ENCODE data around the gene DCLK1.
"Not testable (repeated sequence)": the region's sequence is repeated elsewhere in the genome, so short reads cannot be mapped to it uniquely, and the experiment has no call there.

Gene DCLK1

GRCh38 chr13:36130552-36131221, 495 bp downstream of the DCLK1 start:
- no peak for DNase-seq

- no peak for DNase-seq
Measured at GRCh38 chr13:36130193-36130551, 1.0 kb downstream of the DCLK1 start.

GRCh38 chr13:36129539-36129938, 1.6 kb downstream of the DCLK1 start:
- no peak for DNase-seq

- no peak for DNase-seq
Measured at GRCh38 chr13:36126491-36126890, 4.7 kb downstream of the DCLK1 start.

- DNase-seq = no peak
Measured at GRCh38 chr13:36125841-36126240, 5.3 kb downstream of the DCLK1 start.

DNA sequence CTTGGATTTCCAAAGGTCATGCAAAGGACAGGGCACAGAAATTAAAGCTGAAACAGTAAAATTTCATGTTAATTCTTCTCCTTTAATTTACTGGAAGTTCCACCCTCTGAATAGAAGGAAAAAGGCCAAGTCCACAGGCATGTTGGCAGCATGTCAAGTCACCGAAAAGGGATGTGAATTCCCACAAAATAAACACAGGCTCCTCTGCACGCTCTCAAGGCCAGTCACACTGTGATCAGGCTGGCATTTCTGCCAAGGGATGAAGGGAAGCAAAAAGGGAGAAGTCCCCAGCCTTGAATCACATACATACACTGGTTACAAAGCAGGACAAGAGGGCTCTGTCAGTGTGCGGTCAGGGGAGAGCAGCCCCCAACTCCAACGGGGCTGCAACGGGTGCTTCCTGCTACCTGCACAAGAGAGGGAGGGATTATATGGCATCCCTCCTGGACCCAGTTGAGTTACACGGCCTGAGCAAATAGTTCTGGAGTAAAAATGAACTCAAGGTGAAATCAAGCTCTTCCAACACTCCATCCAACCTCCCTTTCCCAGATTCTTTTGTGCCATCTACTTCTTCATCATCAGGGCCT, 6.9 kb downstream of the DCLK1 start:
- no peak for DNase-seq

DNA sequence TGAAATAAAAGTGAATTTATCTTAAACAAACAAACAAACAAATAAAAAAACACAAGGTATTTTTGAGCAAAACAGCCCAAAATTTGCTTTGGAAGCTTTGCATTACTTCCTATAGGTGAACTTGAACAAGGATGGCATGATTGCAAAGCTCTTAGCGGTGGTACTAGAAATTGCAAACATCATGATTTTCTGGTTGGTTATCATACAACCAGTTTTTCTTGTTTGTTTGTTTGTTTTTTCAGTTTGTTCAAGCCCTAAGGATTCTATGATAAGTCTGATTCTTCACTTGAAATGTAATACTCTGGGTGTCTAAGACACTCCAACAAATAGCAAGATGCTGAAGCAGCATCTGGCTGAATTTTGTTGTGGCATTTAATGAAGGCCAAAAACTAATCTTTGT, 15.9 kb downstream of the DCLK1 start:
- DNase-seq = no peak

DNA sequence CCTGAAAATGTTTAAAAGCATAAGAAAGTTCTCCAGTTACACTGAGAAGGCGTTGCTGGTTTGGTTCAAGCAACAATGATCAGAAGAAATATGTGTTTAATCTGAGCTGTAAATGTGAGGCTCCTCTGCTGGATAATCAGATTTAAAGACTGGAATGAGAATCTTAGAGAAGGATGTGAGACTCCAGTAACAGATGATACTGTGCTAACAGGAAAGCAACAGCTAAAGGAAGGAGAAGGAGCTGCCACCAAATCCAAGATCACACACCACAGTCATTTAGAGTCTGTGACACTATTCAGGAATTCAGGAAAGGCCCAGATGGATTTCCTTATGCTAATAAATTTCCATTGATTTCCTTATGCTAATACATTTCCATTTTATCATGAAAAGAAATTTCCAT, 16.9 kb downstream of the DCLK1 start:
- DNase-seq = no peak

DNA sequence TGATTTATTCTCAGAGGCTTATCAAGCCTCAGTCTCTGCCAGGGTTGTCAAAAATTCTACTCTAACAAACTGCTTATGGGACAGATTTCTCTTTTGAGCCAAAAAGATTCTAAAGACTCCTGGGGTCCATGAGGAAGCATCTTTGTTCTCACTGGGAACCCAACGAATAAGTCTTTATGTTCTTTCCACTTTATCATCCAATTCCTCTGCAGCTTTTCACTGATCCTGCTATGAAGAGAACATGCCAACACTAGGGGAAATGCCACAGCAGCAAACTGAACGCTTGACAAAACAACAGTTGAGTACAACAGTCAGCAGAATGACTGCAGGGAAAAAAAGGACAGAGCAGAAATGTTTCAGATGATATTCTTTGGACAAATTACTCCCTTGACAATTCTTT, 22.2 kb downstream of the DCLK1 start:
- DNase-seq = no peak

GRCh38 chr13:36108342-36108741, 22.8 kb downstream of the DCLK1 start:
- DNase-seq = no peak

- DNase-seq = no peak
Measured at GRCh38 chr13:36107521-36107920, 23.7 kb downstream of the DCLK1 start.

- no peak for DNase-seq
Measured at GRCh38 chr13:36105726-36106125, 25.5 kb downstream of the DCLK1 start.

GRCh38 chr13:36102721-36103120, 28.5 kb downstream of the DCLK1 start:
- no peak for DNase-seq

DNA sequence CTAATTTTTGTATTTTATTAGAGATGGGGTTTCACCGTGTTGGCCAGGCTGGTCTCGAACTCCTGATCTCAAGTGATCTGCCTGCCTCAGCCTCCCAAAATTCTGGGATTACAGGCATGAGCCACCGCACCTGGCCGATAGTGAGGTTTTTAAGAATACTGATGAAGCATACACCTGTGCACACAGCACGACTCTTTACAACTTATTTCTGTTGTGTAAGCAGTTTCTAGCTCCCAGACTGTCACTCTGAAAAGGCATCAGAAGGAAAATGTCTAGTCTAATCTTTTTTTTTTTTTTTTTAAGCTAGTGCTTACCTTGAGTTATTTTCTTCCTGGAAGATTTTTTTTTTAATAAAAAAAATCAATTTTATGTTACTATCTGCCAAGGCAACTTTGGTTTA, 29.3 kb downstream of the DCLK1 start:
- DNase-seq = not testable (repeated sequence)

DNA sequence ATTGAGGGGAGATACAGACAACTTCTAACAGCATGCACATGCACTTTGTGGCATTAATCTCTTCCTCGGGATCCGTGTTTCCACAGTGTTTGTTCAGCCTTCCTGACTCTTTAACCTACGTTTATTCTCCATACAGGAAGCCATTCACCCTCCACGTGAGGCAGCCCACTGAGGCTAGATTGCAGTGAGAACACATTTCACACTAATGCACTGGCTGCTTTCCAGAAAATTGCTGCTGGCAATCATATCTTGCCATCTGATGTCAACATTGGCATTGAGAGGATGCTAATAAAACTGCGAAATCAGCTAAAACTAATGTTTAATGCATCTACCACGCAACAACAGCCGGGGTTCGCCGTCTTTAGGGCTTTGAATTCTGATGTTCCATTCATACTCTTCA, 30.0 kb downstream of the DCLK1 start:
- no peak for DNase-seq

- no peak for DNase-seq
Measured at GRCh38 chr13:36098080-36098479, 33.1 kb downstream of the DCLK1 start.

DNA sequence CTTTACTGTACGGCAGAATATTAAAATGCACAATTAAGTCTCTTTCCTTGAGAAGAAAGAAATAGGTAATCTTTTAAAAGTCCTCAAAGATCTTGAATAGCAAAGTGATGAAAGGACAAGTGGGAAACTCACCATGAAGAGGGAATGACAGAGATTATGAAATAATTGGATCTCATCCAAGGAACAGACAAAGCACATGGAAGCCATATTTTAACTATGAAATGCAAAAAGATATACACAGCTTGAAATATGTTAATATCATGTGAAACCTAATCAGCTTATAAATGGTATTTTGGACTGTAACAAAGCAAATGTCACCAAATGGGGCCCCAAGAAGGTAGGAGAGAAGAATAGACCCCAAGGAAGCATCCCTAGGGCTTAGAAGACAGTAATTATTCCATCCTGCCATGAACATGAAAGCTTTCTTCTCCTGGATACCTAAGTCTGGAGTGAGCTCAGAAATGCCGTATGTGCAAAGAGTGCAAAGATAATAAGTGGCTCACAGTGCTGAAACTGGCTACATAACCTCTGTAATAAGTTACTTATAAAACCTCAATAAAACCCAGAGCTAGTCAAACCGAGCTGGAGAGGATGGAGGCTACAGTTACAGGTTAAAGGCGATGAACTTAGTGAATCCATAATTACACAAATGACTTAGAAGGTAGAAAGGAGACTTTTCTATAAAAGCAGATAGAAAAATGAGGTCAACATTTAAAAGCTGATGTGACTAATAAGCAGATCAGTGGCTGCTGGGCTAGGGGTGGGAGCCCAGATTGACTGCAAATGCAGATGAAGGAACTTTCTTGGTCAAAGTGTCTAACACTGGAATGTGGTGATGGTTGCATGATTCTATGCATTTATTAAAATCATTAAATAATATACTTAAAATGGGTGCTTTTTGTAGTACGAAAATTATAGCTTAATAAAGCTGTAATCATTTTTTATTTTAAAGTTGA, 34.4 kb downstream of the DCLK1 start:
- no peak for DNase-seq

GRCh38 chr13:36094478-36094877, 36.7 kb downstream of the DCLK1 start:
- DNase-seq = no peak

- no peak for DNase-seq
Measured at GRCh38 chr13:36090592-36090991, 40.6 kb downstream of the DCLK1 start.

- no peak for DNase-seq
Measured at GRCh38 chr13:36089130-36089647, 42.0 kb downstream of the DCLK1 start.

DNA sequence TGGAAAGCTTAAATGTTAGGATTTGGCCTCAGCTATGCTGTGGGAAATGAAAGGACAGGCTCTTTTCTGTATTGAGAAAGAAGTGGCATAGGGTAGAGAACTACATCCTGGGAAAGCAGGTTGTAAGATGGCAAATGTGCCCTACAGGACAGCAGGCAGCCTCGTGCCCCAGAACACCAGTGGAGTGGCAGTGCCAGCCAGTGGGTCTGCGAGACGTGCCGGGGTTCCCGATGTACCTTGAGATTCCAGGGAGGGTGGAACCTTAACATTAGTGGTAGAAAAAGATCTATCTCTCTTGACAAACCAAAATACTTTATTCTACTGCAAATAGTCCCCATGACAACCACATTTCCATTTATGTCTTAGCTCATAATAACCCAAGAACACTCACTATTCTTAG, 42.7 kb downstream of the DCLK1 start:
- DNase-seq = no peak

DNA sequence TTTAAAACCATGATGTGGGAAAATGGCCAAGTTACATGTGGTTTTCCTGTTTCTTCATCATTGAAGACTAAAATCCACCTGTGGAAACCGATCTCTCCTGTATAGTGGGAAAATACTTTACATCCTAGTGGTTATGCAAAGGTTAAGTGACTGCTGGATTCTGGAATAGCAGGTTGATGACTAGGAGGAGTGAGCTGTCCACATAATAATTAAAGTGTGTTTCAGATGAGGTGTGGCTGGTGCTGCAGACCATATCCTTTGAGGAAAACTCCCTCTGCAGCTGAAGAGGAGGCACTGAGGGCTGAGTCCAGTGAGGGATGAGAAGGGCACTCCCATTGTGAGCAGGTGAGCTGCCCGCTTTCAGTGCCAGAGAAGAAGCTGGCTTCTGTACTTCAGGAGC, 43.2 kb downstream of the DCLK1 start:
- no peak for DNase-seq

DNA sequence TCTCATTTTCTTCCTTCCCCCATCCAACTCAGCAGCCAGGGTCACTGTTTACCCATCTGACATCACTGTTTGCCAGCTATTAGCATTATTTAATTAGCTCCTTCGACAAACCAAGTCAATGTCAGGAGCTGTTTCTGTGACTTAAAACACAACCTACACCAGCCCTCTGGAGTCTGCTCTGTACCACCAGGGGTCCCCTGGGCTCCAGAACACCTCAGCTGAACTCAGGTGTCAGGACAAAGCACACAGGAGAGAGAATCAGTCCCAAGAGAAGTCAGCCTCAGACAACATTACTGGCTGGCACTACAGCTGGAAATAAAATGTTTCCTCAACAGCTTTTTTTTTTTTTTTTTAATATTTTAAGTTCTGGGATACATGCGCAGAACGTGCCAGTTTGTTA, 45.1 kb downstream of the DCLK1 start:
- no peak for DNase-seq

DNA sequence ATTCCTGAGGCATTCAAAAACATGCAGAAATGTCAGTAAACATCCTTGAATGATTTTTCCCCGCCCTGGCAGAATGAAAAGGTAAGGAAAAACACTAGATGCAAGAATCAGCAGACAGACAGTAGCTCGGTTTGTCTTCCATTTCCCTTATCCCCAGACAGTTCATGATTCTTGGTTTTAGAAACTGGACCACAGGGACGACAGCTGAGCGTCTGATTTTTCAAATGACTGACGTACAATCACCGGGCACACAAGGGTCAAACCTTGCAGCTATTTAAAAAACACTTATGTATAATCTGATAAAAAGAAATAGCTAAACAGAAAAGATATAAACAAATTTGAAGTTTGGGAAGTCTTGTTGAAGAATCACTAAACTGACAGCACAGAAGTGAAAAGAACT, 47.1 kb downstream of the DCLK1 start:
- DNase-seq = no peak

All from CD4-positive, alpha-beta T cell treated with Interferon gamma for 1 hour (primary cell).